ENCODE data around the gene ANKS3. TPM values are rescaled to one million over a fixed set of nuclear protein-coding genes. Genes with fewer than 3 reads are reported as not detected.

The ANKS3 gene
- total and polyA plus RNA-seq, 2 donors from 2014 or later = 20.7 to 27.6 TPM

DNA sequence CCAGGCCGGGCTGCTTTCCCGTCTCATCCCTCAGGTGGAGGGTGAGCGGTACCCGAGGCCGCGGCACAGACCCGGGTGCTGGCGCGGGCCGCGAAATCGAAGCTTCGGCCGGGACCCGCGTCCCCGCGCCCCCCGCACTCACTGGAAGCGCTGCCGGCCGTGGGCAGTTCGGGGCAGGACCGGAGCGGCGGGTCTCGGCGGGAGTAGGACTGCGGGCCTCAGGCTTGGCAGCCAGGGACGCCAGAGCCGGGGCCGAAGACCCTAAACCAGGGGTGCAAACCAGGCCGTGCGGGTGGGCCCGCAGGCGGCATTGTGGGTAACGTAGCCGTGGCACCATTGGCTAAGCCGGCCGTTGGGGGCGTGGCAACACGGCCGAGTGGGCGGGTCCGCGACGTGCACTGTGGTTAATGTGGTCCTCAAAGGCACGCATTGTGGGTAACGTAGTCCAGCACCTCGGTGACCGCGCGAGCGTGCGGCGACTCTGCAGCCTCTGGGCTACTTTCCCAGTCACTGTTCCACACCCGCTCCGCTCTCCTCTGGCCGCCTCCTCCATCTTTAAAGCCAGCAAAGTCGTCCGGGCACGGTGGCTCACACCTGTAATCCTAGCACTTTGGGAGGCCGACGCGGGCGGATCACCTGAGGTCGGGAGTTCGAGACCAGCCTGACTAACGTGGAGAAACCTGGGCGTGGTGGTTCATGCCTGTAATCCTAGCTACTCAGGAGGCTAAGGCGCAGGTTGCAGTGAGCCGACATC lies 33.0 kb upstream of the ANKS3 start, which contains the start of gene ZNF500:
TSS of gene ZNF500 (minus strand) at position 288 of the 754 bp plus-strand sequence. CDS start 1,184 bp downstream, outside the sequence.
- Histone ChIP-seq H3K4me1 (ENCODE audit: control insufficient read depth in 2 of 3, insufficient read depth in 2 of 3, low read depth in 1 of 3, low read length in 3 of 3) (peaks cover 0 to 16% (median 4%) of the 10 kb centered on the region in 3 donors), H3K9me3 (ENCODE audit: control insufficient read depth in 2 of 3, insufficient read depth in 1 of 3, low read length in 3 of 3) (no peaks in the 10 kb centered on the region), H3K27ac (ENCODE audit: low read depth in 2 of 2, low read length in 2 of 2) (peak within 1 kb of the TSS; percentile 22 to 89), H3K4me3 (ENCODE audit: low read length in 3 of 3) (peak within 1 kb of the TSS; percentile 69 to 93 (median 79)), H3K36me3 (ENCODE audit: control insufficient read depth in 2 of 3, insufficient read depth in 3 of 3, low read length in 3 of 3) (peaks cover 0 to 11% (median 6%) of the 10 kb centered on the region in 3 donors), H3K9ac (ENCODE audit: low read length in 3 of 3) (peak within 1 kb of the TSS; percentile 54 to 86 (median 54)), H3K27me3 (ENCODE audit: control insufficient read depth, insufficient read depth, low read length) (no peaks in the 10 kb centered on the region)
- intact Hi-C loops (cut with DNase I) = no loop called here
- FAIRE-seq = peak; percentile 50
- TF ChIP-seq, protein P1, sequence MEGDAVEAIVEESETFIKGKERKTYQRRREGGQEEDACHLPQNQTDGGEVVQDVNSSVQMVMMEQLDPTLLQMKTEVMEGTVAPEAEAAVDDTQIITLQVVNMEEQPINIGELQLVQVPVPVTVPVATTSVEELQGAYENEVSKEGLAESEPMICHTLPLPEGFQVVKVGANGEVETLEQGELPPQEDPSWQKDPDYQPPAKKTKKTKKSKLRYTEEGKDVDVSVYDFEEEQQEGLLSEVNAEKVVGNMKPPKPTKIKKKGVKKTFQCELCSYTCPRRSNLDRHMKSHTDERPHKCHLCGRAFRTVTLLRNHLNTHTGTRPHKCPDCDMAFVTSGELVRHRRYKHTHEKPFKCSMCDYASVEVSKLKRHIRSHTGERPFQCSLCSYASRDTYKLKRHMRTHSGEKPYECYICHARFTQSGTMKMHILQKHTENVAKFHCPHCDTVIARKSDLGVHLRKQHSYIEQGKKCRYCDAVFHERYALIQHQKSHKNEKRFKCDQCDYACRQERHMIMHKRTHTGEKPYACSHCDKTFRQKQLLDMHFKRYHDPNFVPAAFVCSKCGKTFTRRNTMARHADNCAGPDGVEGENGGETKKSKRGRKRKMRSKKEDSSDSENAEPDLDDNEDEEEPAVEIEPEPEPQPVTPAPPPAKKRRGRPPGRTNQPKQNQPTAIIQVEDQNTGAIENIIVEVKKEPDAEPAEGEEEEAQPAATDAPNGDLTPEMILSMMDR (IDR thresholded peaks at IDR 0.05; ENCODE audit: borderline replicate concordance, extremely low read depth, insufficient read depth) = no peak
- peak; percentile 98 to 99 (median 98) for DNase-seq

- H3K27me3 ChIP-seq (ENCODE audit: control insufficient read depth, insufficient read depth, low read length) = no peaks in the 10 kb centered on the region
- no peaks in the 10 kb centered on the region for H3K9me3 ChIP-seq (ENCODE audit: control insufficient read depth in 2 of 3, insufficient read depth in 1 of 3, low read length in 3 of 3)
- FAIRE-seq (no peak), DNase-seq (no peak)
- peak overlapping the region in 2 of 3 donors; percentile 54 to 86 for H3K9ac ChIP-seq (ENCODE audit: low read length in 3 of 3)
- TF ChIP-seq, protein P1 (IDR thresholded peaks at IDR 0.05; ENCODE audit: borderline replicate concordance, extremely low read depth, insufficient read depth) = no peak
- H3K36me3 ChIP-seq (ENCODE audit: control insufficient read depth in 2 of 3, insufficient read depth in 3 of 3, low read length in 3 of 3) = peaks cover 0 to 13% (median 6%) of the 10 kb centered on the region in 3 donors
- H3K4me3 ChIP-seq (ENCODE audit: low read length in 3 of 3) = peak overlapping the region; percentile 69 to 79 (median 77)
- intact Hi-C loops (cut with DNase I) = no loop called here
- H3K4me1 ChIP-seq (ENCODE audit: control insufficient read depth in 2 of 3, insufficient read depth in 2 of 3, low read depth in 1 of 3, low read length in 3 of 3) = peaks cover 0 to 16% (median 4%) of the 10 kb centered on the region in 3 donors
- no peak overlapping the region for H3K27ac ChIP-seq (ENCODE audit: low read depth in 2 of 2, low read length in 2 of 2)
Observed at GRCh38 chr16:4765511-4766474, 31.7 kb upstream of the ANKS3 start.

GRCh38 chr16:4763791-4764190 lies 29.7 kb upstream of the ANKS3 start:
- Histone ChIP-seq H3K27ac (ENCODE audit: low read depth in 2 of 2, low read length in 2 of 2) (no peak overlapping the region), H3K4me3 (ENCODE audit: low read length in 3 of 3) (no peak overlapping the region), H3K4me1 (ENCODE audit: control insufficient read depth in 2 of 3, insufficient read depth in 2 of 3, low read depth in 1 of 3, low read length in 3 of 3) (peaks cover 0 to 14% (median under 1%) of the 10 kb centered on the region in 3 donors), H3K9me3 (ENCODE audit: control insufficient read depth in 2 of 3, insufficient read depth in 1 of 3, low read length in 3 of 3) (no peaks in the 10 kb centered on the region), H3K9ac (ENCODE audit: low read length in 3 of 3) (no peak overlapping the region), H3K27me3 (ENCODE audit: control insufficient read depth, insufficient read depth, low read length) (no peaks in the 10 kb centered on the region), H3K36me3 (ENCODE audit: control insufficient read depth in 2 of 3, insufficient read depth in 3 of 3, low read length in 3 of 3) (peaks cover 0 to 32% (median 15%) of the 10 kb centered on the region in 3 donors)
- TF ChIP-seq, protein P1 (IDR thresholded peaks at IDR 0.05; ENCODE audit: borderline replicate concordance, extremely low read depth, insufficient read depth) = no peak
- FAIRE-seq = no peak
- DNase-seq = no peak
- intact Hi-C loops (cut with DNase I) = no loop called here
